BLaER1 treated with 17β-estradiol and CSF1 and Interleukin-3, amounts not matched to agents 10 nM and 100 nM (cell line): Measurements from ENCODE around the gene CCDC177.

Experiments used
- H3K27ac ChIP-seq, 11 experiments: shearing (Covaris generic); formaldehyde crosslinking; 2 replicates each; pipeline ENCODE4 v1.8.1; 2022
- H3K27me3 ChIP-seq, 11 experiments: shearing (Covaris generic); formaldehyde crosslinking; 2 replicates each; pipeline ENCODE4 v1.8.1; 2022
- H3K36me3 ChIP-seq, 11 experiments: shearing (Covaris generic); formaldehyde crosslinking; 2 replicates each; pipeline ENCODE4 v1.8.1; 2022
- H3K4me1 ChIP-seq, 10 experiments: shearing (Covaris generic); formaldehyde crosslinking; 2 replicates each; pipeline ENCODE4 v1.8.1; 2022
- H3K4me2 ChIP-seq, 11 experiments: shearing (Covaris generic); formaldehyde crosslinking; 2 replicates each; pipeline ENCODE4 v1.8.1; 2022
- H3K4me3 ChIP-seq, 10 experiments: shearing (Covaris generic); formaldehyde crosslinking; 2 replicates each; pipeline ENCODE4 v1.8.1; 2022
- H3K9ac ChIP-seq, 11 experiments: shearing (Covaris generic); formaldehyde crosslinking; 2 replicates each; pipeline ENCODE4 v1.8.1; 2022
- H3K9me3 ChIP-seq, 11 experiments: shearing (Covaris generic); formaldehyde crosslinking; replicated peaks in 1 of 11; 2 replicates each; pipeline ENCODE4 v1.8.1; 2022
- H4K20me1 ChIP-seq, 11 experiments: shearing (Covaris generic); formaldehyde crosslinking; 2 replicates each; pipeline ENCODE4 v1.8.1; 2022
- Cebpa-rat ChIP-seq, 11 experiments: shearing (Covaris generic); IDR thresholded peaks; 2 replicates each; pipeline ENCODE4 v1.8.1; 2022

CCDC177 gene

GRCh38 chr14:69574263-69574953, at the start of gene CCDC177:
Gene CCDC177, minus strand, starts transcription at chr14:69574871. Its CDS starts 1,249 bp downstream, at chr14:69573622.
- TF ChIP-seq Cebpa-rat (IDR thresholded peaks at IDR 0.05): no peak
- Histone ChIP-seq H3K36me3 (no peaks in the 10 kb centered on the region), H3K27ac (no peak within 1 kb of the TSS), H3K4me3 (peak within 1 kb of the TSS; percentile 34 to 67 (median 52)), H4K20me1 (peaks cover 0 to 25% (median 14%) of the 10 kb centered on the region in 11 experiments; a peak in 10 of 22 replicates), H3K27me3 (peaks cover 45 to 54% (median 50%) of the 10 kb centered on the region in 11 experiments), H3K4me1 (peaks cover 11 to 32% (median 25%) of the 10 kb centered on the region in 10 experiments; a peak in 19 of 20 replicates), H3K9ac (peak within 1 kb of the TSS in 4 of 11 experiments; percentile 8 to 53 (median 31); a peak in 4 of 22 replicates), H3K9me3 (peaks cover 9 to 22% (median 17%) of the 10 kb centered on the region in 11 experiments; a peak in 19 of 22 replicates), H3K4me2 (peak within 1 kb of the TSS; percentile 82 to 99 (median 92))

- peak overlapping the region; percentile 74 to 99 (median 85); a peak in 19 of 22 replicates for H3K4me2 ChIP-seq
- peaks cover 50 to 100% (median 96%) of the 10 kb centered on the region in 11 experiments; a peak in 21 of 22 replicates for H4K20me1 ChIP-seq
- H3K27ac ChIP-seq: peak overlapping the region in 3 of 11 experiments; percentile 68 to 71 (median 71); a peak in 3 of 22 replicates
- H3K36me3 ChIP-seq: peaks cover 0 to 19% (median 5%) of the 10 kb centered on the region in 11 experiments; a peak in 9 of 22 replicates
- no peaks in the 10 kb centered on the region for H3K9me3 ChIP-seq
- peak overlapping the region in 1 of 11 experiments; percentile 34; a peak in 1 of 22 replicates for H3K9ac ChIP-seq
- no peaks in the 10 kb centered on the region for H3K27me3 ChIP-seq
- no peak for TF ChIP-seq Cebpa-rat (IDR thresholded peaks at IDR 0.05)
- no peak overlapping the region for H3K4me3 ChIP-seq
- H3K4me1 ChIP-seq: peaks cover 74 to 99% (median 84%) of the 10 kb centered on the region in 10 experiments
These were observed 49.5 kb upstream of the CCDC177 start for GRCh38 chr14:69624136-69624535.

- Histone ChIP-seq H3K9ac (peak overlapping the region in 1 of 11 experiments; percentile 28; a peak in 1 of 22 replicates), H3K4me1 (peaks cover 69 to 99% (median 89%) of the 10 kb centered on the region in 10 experiments), H3K4me3 (no peak overlapping the region), H3K36me3 (peaks cover 0 to 39% (median 5%) of the 10 kb centered on the region in 11 experiments; a peak in 9 of 22 replicates), H3K27ac (peak overlapping the region in 2 of 11 experiments; percentile 3 to 6; a peak in 1 of 22 replicates), H3K4me2 (peak overlapping the region in 10 of 11 experiments; percentile 0 to 99 (median 72); a peak in 14 of 22 replicates), H4K20me1 (peaks cover 51 to 100% (median 97%) of the 10 kb centered on the region in 11 experiments; a peak in 21 of 22 replicates), H3K9me3 (no peaks in the 10 kb centered on the region), H3K27me3 (no peaks in the 10 kb centered on the region)
- no peak for TF ChIP-seq Cebpa-rat (IDR thresholded peaks at IDR 0.05)
These were observed 46.3 kb upstream of the CCDC177 start for GRCh38 chr14:69620981-69621380.

GRCh38 chr14:69620211-69620611, 45.5 kb upstream of the CCDC177 start:
- H3K4me3 ChIP-seq: no peak overlapping the region
- H4K20me1 ChIP-seq: peaks cover 48 to 100% (median 94%) of the 10 kb centered on the region in 11 experiments; a peak in 21 of 22 replicates
- no peak overlapping the region; a peak in 1 of 22 replicates for H3K9ac ChIP-seq
- peaks cover 69 to 100% (median 89%) of the 10 kb centered on the region in 10 experiments for H3K4me1 ChIP-seq
- H3K9me3 ChIP-seq: no peaks in the 10 kb centered on the region
- TF ChIP-seq Cebpa-rat (IDR thresholded peaks at IDR 0.05): no peak
- H3K4me2 ChIP-seq: peak overlapping the region; percentile 1 to 99 (median 47); a peak in 18 of 22 replicates
- H3K27me3 ChIP-seq: no peaks in the 10 kb centered on the region
- H3K27ac ChIP-seq: peak overlapping the region in 1 of 11 experiments; percentile 6; a peak in 1 of 22 replicates
- H3K36me3 ChIP-seq: peaks cover 0 to 39% (median 5%) of the 10 kb centered on the region in 11 experiments; a peak in 9 of 22 replicates

- TF ChIP-seq Cebpa-rat (IDR thresholded peaks at IDR 0.05): no peak
- H3K4me3 ChIP-seq: no peak overlapping the region; a peak in 1 of 20 replicates
- no peak overlapping the region for H3K27ac ChIP-seq
- peaks cover 0 to 39% (median 5%) of the 10 kb centered on the region in 11 experiments; a peak in 9 of 22 replicates for H3K36me3 ChIP-seq
- no peaks in the 10 kb centered on the region for H3K9me3 ChIP-seq
- no peak overlapping the region for H3K9ac ChIP-seq
- peaks cover 69 to 100% (median 89%) of the 10 kb centered on the region in 10 experiments for H3K4me1 ChIP-seq
- H3K4me2 ChIP-seq: peak overlapping the region in 10 of 11 experiments; percentile 1 to 99 (median 90); a peak in 10 of 22 replicates
- H3K27me3 ChIP-seq: no peaks in the 10 kb centered on the region
- H4K20me1 ChIP-seq: peaks cover 48 to 100% (median 87%) of the 10 kb centered on the region in 11 experiments; a peak in 21 of 22 replicates
These were observed 44.3 kb upstream of the CCDC177 start for GRCh38 chr14:69619012-69619411.

- Histone ChIP-seq H3K4me2 (peak overlapping the region; percentile 74 to 99 (median 87)), H3K4me3 (0 out of 20 replicates have a peak overlapping the region, but pooled peaks of 1 of the 10 experiments have one; percentile 25), H3K27ac (peak overlapping the region in 2 of 11 experiments; percentile 10 to 30; a peak in 3 of 22 replicates), H3K9ac (no peak overlapping the region), H3K27me3 (no peaks in the 10 kb centered on the region), H3K36me3 (peaks cover 0 to 36% (median 2%) of the 10 kb centered on the region in 11 experiments; a peak in 9 of 22 replicates), H3K4me1 (peaks cover 80 to 100% (median 91%) of the 10 kb centered on the region in 10 experiments), H3K9me3 (no peaks in the 10 kb centered on the region), H4K20me1 (peaks cover 48 to 100% (median 92%) of the 10 kb centered on the region in 11 experiments; a peak in 21 of 22 replicates)
- TF ChIP-seq Cebpa-rat (IDR thresholded peaks at IDR 0.05): no peak
These were observed 43.1 kb upstream of the CCDC177 start for GRCh38 chr14:69617796-69618195.

GRCh38 chr14:69616408-69616773, 41.7 kb upstream of the CCDC177 start:
- TF ChIP-seq Cebpa-rat (IDR thresholded peaks at IDR 0.05): no peak
- Histone ChIP-seq H3K27me3 (no peaks in the 10 kb centered on the region), H3K4me2 (peak overlapping the region; percentile 74 to 99 (median 87)), H3K36me3 (peaks cover 0 to 28% (median 0%) of the 10 kb centered on the region in 11 experiments; a peak in 3 of 22 replicates), H3K4me1 (peaks cover 81 to 89% (median 86%) of the 10 kb centered on the region in 10 experiments), H3K27ac (peak overlapping the region; percentile 58 to 96 (median 89)), H4K20me1 (peaks cover 35 to 98% (median 80%) of the 10 kb centered on the region in 11 experiments; a peak in 20 of 22 replicates), H3K4me3 (peak overlapping the region; percentile 27 to 57 (median 43); a peak in 18 of 20 replicates), H3K9me3 (no peaks in the 10 kb centered on the region), H3K9ac (peak overlapping the region; percentile 35 to 93 (median 69))

GRCh38 chr14:69615496-69616407, 41.1 kb upstream of the CCDC177 start:
- Histone ChIP-seq H3K9ac (peak overlapping the region; percentile 35 to 93 (median 69)), H3K36me3 (peaks cover 0 to 28% (median 0%) of the 10 kb centered on the region in 11 experiments; a peak in 3 of 22 replicates), H3K27me3 (no peaks in the 10 kb centered on the region), H3K4me2 (peak overlapping the region; percentile 74 to 99 (median 87)), H4K20me1 (peaks cover 28 to 91% (median 73%) of the 10 kb centered on the region in 11 experiments; a peak in 20 of 22 replicates), H3K4me3 (peak overlapping the region; percentile 27 to 57 (median 43); a peak in 19 of 20 replicates), H3K9me3 (no peaks in the 10 kb centered on the region), H3K4me1 (peaks cover 78 to 86% (median 82%) of the 10 kb centered on the region in 10 experiments), H3K27ac (peak overlapping the region; percentile 58 to 96 (median 89))
- no peak for TF ChIP-seq Cebpa-rat (IDR thresholded peaks at IDR 0.05)
